ENCODE results near the gene PKDCC.

DNA sequence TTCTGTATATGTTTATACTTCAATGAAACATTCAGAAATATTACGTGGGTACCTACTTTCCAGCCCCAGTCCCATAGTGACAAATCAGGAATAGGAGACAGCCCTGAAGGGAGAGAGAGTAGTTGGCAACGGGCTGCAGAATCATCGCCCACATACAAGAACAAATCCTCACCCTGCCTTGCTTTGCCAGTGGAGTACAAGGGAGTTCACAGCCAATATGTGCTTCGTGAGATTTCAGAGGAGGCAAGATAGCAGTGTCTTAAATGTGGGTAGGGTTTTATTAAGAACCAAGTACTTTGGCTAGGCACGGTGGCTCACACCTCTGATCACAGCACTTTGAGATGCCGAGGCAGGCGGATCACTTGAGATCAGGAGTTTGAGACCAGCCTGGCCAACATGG lies 40.3 kb upstream of the PKDCC start:
- TF ChIP-seq, protein P1, sequence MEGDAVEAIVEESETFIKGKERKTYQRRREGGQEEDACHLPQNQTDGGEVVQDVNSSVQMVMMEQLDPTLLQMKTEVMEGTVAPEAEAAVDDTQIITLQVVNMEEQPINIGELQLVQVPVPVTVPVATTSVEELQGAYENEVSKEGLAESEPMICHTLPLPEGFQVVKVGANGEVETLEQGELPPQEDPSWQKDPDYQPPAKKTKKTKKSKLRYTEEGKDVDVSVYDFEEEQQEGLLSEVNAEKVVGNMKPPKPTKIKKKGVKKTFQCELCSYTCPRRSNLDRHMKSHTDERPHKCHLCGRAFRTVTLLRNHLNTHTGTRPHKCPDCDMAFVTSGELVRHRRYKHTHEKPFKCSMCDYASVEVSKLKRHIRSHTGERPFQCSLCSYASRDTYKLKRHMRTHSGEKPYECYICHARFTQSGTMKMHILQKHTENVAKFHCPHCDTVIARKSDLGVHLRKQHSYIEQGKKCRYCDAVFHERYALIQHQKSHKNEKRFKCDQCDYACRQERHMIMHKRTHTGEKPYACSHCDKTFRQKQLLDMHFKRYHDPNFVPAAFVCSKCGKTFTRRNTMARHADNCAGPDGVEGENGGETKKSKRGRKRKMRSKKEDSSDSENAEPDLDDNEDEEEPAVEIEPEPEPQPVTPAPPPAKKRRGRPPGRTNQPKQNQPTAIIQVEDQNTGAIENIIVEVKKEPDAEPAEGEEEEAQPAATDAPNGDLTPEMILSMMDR (IDR thresholded peaks at IDR 0.05): no peak
- TF ChIP-seq POLR2A (IDR thresholded peaks at IDR 0.05): no peak

Measured in tibial nerve (tissue), 3 donors.